ENCODE results near the gene RTN4RL1.

The RTN4RL1 gene

GRCh38 chr17:2043785-2044184 is 18.7 kb upstream of the RTN4RL1 start:
- DNase-seq = no peak

- no peak for DNase-seq
Observed at GRCh38 chr17:2042933-2043332, 17.8 kb upstream of the RTN4RL1 start.

- DNase-seq = no peak
Observed at GRCh38 chr17:2042390-2042847, 17.3 kb upstream of the RTN4RL1 start.

- peak; percentile 97 for DNase-seq
Observed at GRCh38 chr17:2041561-2042389, 16.6 kb upstream of the RTN4RL1 start, which contains the start of gene OVCA2. TSS of gene OVCA2 (plus strand) at chr17:2042022. CDS start at chr17:2042048, 26 bp downstream.

DNA sequence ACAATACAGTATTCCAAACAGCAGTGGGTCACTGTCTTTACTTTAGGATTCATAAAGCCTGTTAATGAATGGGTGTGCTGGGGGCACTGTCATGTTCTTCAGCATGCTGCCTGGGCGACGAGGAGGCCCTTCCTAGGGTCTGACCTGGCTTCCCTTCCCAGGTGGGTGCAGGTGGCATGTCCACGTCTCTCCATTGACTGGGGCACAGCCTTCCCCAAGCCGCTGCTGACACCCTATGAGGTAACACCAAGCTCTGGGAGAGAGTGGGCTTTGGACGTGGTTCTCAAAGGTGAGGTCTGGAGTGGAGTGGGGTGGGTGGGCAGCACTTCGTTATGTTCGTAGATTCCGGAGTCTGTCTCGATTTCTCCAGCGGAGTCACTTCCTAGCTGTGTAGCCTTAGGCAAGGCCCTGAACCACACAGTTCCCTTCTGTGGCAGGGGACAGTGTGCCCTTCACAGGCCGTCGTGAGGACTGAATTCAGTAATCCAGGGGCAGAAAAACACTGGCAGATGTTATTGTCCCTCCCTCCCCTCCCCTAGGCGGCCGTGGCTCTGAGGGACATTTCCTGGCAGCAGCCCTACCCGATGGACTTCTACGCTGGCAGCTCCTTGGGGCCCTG is 15.9 kb upstream of the RTN4RL1 start:
- no peak for DNase-seq

DNA sequence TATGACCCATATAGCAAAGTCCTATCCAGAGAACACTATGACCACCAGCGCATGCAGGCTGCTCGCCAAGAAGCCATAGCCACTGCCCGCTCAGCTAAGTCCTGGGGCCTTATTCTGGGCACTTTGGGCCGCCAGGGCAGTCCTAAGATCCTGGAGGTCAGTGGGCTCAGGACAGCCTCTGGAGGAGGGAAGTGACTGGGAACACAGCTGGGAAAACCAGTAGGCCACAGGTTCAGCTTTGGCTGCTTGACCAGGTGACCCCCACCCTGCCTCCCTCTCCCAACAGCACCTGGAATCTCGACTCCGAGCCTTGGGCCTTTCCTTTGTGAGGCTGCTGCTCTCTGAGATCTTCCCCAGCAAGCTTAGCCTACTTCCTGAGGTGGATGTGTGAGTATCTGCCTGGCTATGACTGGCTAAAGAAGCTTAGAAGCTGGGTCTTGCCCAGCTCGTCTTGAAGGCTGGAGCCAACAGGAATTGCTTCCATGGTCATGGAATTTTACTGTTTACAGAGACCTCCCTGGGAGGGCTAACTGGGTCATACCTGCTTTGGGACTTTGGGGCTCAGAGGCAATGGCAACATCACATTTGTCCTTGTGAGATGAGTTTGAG is 15.2 kb upstream of the RTN4RL1 start:
- no peak for DNase-seq

- no peak for DNase-seq
Observed at GRCh38 chr17:2037155-2037554, 12.0 kb upstream of the RTN4RL1 start.

GRCh38 chr17:2035541-2036488 is 10.7 kb upstream of the RTN4RL1 start:
- DNase-seq = no peak

DNA sequence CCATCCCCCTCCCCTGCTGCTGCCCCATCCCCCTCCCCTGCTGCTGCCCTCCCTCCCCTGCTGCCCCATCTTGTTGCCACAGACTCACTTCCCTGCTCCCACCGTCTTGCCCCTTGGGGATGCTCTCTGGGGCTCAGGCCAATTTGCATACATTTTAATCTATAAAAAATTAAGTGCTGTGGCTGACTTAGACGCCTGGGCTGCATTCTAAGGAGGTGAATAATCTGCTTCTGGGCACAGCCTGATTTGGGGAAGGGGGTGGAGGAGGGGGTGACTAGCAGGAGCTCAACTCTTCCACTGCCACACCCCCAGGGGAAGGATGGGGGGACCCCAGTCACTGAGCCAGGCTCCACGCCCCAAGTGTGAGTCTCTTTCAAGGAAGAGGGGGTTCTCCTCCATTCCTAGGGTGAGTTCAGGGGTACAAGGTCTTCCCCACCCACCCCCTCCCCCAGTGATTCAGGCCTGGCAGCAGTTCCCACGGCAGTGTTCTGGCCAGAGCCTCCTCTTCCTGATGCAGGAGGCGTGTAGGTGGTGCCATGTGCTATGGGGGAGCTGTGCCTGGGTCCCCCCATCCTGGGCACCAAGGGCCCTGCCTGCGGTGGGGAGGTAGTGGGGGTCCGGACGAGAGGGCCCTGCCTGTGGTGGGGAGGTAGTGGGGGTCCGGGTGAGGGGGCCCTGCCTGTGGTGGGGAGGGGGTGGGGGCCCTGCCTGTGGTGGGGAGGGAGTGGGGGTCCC is 9.8 kb upstream of the RTN4RL1 start:
- no peak for DNase-seq

DNA sequence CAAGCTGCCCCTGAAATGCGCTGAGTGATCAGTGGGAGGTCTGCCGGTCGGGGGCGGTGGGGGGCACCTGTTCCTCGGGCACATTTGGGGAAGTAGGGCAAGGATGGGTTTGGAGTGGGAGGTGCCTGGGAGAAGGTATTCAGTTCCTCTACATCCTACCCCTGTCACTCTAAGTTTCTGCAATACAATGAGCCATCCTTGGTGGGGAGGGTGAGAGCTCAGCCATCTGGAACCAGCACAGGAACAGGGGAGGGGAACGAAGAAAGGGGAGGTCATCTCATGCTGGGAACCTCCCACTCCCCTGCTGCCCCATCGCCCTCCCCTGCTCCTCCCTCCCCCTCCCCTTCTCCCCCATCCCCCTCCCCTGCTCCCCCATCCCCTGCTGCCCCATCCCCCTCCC is 9.0 kb upstream of the RTN4RL1 start:
- no peak for DNase-seq

GRCh38 chr17:2033153-2033552 is 8.0 kb upstream of the RTN4RL1 start:
- DNase-seq = no peak

GRCh38 chr17:2030779-2031163 is 5.6 kb upstream of the RTN4RL1 start:
- peak; percentile 68 for DNase-seq

DNA sequence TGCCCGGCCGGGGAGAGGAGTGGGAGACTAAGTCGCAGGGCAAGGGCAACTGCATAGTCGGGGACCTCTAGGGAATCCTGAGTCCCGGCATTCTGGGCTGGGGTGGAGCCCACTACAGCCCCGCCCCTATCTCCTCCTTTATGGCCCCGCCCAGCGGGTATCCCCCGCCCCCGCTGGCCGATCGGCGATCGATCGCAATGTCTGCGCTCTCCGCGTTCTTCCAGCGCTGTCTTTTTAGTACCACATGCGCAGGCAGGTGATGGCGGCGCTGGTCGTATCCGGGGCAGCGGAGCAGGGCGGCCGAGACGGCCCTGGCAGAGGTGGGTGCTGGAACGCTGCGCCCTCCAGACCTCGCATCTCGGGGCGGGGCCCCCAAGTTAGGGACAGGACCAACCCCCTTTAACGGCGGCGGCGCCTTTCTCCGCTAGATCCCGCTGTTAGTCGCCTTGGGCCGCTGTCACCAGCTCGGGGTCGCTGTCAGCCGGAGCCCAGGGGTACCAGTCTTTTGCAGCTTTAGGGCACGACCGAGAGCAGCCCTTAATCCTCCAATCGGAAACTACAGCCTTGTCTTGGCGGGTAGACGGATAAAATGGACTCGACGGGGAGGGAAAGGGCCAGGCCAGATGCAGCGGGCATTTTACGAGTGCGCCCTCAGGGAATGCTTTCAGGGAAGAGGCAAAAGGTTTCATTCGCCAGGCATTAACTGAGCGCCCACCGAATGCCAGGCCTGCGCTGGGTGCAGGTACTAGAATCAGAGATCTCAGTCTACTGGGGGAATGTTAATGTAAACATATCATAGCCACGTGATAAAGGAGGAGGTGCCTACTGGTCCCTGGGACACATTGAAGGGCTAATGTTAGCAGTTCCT is 5.0 kb upstream of the RTN4RL1 start, which contains the start of gene DPH1:
DPH1 (plus strand) TSS at position 243 of the 868 bp plus-strand sequence; CDS start at position 260, 17 bp downstream.
- peak; percentile 88 for DNase-seq

DNA sequence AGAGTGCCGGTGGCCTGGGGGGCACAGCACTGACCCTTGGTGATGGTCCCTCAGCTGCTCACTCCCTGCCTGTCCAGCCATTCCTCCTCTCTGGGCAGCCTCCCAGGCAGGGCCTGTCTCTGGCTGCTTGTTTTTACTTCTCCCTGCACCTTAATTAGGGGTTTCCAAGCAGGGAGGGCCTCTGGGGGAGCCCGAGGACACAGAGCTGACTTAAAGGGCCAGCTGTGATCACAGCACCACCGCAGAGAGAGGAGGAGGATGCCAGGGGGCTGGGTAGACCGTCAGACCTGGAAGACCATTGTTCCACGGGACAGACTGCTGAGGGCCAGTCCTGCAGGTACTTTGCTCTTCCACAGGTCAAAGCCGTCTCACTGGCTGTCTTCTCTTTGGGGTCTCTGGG is 3.6 kb upstream of the RTN4RL1 start:
- no peak for DNase-seq

DNA sequence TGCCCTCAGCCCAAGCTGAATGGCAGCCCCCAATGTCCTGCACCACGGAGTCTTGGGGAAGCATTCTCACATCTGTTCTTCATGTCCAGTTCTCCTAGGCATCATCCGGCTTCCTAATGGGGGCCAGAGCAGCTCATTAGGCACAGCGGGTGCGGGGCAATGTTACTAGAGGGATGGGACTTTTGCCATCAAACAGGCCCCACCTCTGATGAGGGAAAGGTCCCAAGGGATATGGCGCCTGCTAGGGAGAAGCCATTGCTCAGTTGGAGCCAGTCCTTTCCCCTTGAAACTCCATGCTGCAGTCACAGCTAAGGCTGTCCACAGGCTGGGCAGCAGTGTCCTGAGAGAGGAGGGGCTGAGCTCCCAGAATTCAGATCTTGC is 3.1 kb upstream of the RTN4RL1 start:
- DNase-seq = no peak

DNA sequence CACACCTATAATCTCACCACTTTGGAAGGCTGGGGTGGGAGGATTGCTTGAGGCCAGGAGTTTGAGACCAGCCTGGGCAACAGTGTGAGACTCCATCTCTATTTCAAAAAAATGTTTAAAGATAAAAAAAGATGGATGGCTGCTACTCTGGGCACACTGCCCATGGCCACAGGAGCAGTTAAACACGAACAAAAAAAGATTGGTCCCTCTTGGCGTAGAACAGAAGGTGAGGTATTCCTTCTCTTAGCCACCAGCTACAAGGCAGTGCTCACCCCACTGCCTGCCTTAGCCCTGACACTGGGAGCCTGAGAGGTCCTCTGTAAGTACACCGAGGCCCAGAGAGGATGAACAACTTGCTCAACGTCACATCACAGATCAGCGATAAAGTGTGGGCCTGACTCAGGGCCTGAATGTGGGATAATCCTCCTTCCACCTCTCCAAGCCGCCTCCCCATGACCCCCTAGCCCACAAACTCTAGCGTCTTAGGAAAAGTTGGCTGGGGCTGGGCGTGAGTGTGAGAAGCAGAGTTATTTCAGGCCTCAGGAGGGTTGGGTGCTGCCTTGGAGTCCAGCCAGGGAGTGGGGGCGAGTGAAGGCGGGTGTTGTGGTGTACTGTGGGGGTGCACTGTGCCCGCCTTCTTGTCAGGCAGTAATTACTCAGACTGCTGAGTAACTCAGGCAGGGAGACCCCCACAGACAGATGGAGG is 2.5 kb upstream of the RTN4RL1 start:
- DNase-seq = no peak

- DNase-seq = peak; percentile 28
Observed at GRCh38 chr17:2025622-2026309, 632 bp upstream of the RTN4RL1 start.

- no peak for DNase-seq
Observed at GRCh38 chr17:2024572-2025219, 438 bp downstream of the RTN4RL1 start.
